OCI-LY7 (cell line): ENCODE data around the gene LZTR1. TPM values are rescaled to one million over a fixed set of nuclear protein-coding genes. Genes with fewer than 3 reads are reported as not detected.
A peak's percentile ranks its signal among the peaks of the same experiment; 100 is the strongest.

Experiments used
- BruUV-seq: library from RNA; stranded (reverse); fragments of 400-500 nt; replicated peaks from 2 replicates; lab custom pipeline; 2021; lab: Mats Ljungman, UMichigan
- CTCF ChIA-PET: fragments of 300-600 bp; sonication (Branson Sonifier 250); formaldehyde crosslinking; loops from one replicate; lab custom pipeline; 2022; ENCODE audit warnings: antibody characterized with exemption; ENCODE audit not compliant: unreplicated experiment; lab: Charles Lee
- POLR2A ChIA-PET: fragments of 300-600 bp; sonication (Branson Sonifier 250); formaldehyde crosslinking; loops from one replicate; lab custom pipeline; 2022; ENCODE audit warnings: antibody characterized with exemption; lab: Charles Lee
- DNase-seq: peaks from one replicate; pipeline ENCODE4 v3.0.0-alpha.2; 2015; ENCODE audit warnings: low spot score
- H2AFZ ChIP-seq: fragments of 200-600 bp; sonication (generic), shearing (Covaris generic); 2 replicates; pipeline ENCODE4 v1.6.1; 2014; ENCODE audit warnings: mild to moderate bottlenecking, antibody characterized with exemption, low read length, moderate library complexity
- H3K27ac ChIP-seq: fragments of 200-600 bp; sonication (generic); 2 replicates; pipeline ENCODE4 v1.5.1; 2014; ENCODE audit warnings: mixed run types, low read depth, mild to moderate bottlenecking, moderate library complexity, low read length, inconsistent platforms; ENCODE audit not compliant: poor library complexity, severe bottlenecking
- H3K36me3 ChIP-seq: fragments of 200-600 bp; sonication (generic); 2 replicates; pipeline ENCODE4 v1.6.1; 2014; ENCODE audit warnings: mild to moderate bottlenecking, antibody characterized with exemption, low read length, moderate library complexity, mixed read lengths; ENCODE audit not compliant: insufficient read depth
- H3K4me1 ChIP-seq: fragments of 200-600 bp; sonication (generic); 2 replicates; pipeline ENCODE4 v1.5.1; 2014; ENCODE audit warnings: mild to moderate bottlenecking, low read length; ENCODE audit not compliant: insufficient read depth, poor library complexity, severe bottlenecking
- H3K4me2 ChIP-seq: fragments of 200-600 bp; sonication (generic); 2 replicates; pipeline ENCODE4 v1.6.1; 2014; ENCODE audit warnings: mild to moderate bottlenecking, low read length
- H3K4me3 ChIP-seq: fragments of 200-600 bp; sonication (generic); 2 replicates; pipeline ENCODE4 v1.5.1; 2014; ENCODE audit warnings: mild to moderate bottlenecking, low read depth, low read length; ENCODE audit not compliant: poor library complexity, severe bottlenecking
- H3K79me2 ChIP-seq: fragments of 200-600 bp; sonication (generic); 2 replicates; pipeline ENCODE4 v1.6.1; 2016; ENCODE audit warnings: low read depth, mild to moderate bottlenecking, low read length, moderate library complexity, mixed read lengths; ENCODE audit not compliant: insufficient read depth
- H3K9me2 ChIP-seq: fragments of 200-600 bp; sonication (generic); 2 replicates; pipeline ENCODE4 v1.6.1; 2016; ENCODE audit warnings: mild to moderate bottlenecking, low read length, mixed read lengths; ENCODE audit not compliant: insufficient read depth
- H3K9me3 ChIP-seq: fragments of 200-600 bp; sonication (generic); 2 replicates; pipeline ENCODE4 v1.6.1; 2014; ENCODE audit warnings: mild to moderate bottlenecking, mixed run types, low read length, mixed read lengths
- H4K20me1 ChIP-seq: fragments of 200-600 bp; sonication (generic); 2 replicates; pipeline ENCODE4 v1.6.1; 2014; ENCODE audit warnings: mild to moderate bottlenecking, antibody characterized with exemption, low read length, moderate library complexity, mixed read lengths; ENCODE audit not compliant: insufficient read depth
- CTCF ChIP-seq: fragments of 200-600 bp; sonication (generic); conservative IDR thresholded peaks from 2 replicates; pipeline ENCODE4 v1.5.1; 2014; ENCODE audit warnings: mild to moderate bottlenecking, antibody characterized with exemption, low read length, moderate library complexity, mixed read lengths
- EZH2phosphoT487 ChIP-seq: fragments of 200-600 bp; sonication (generic); IDR thresholded peaks from 2 replicates; pipeline ENCODE4 v1.6.1; 2018; ENCODE audit warnings: low read depth, borderline replicate concordance, mild to moderate bottlenecking, mixed run types, antibody characterized with exemption, low read length, moderate library complexity, mixed read lengths
- intact Hi-C: fragments of 100-400 bp; cut with micrococcal nuclease; formaldehyde crosslinking; loops from one replicate; pipeline ENCODE4 v1.10.0; 2022; ENCODE audit not compliant: unreplicated experiment
- total RNA-seq, 2 experiments: library from RNA; depleted of rRNA in 1 of 2; stranded (reverse); fragments of >200 nt in 1 of 2; shearing (Covaris generic) in 1 of 2; gene quantifications; 2 replicates each; pipeline ENCODE4 v1.2.3, GENCODE V29; 2014 to 2022

The LZTR1 gene
- total RNA-seq, 2 experiments from 2014 or later: 46.8 to 61.8 TPM

DNA sequence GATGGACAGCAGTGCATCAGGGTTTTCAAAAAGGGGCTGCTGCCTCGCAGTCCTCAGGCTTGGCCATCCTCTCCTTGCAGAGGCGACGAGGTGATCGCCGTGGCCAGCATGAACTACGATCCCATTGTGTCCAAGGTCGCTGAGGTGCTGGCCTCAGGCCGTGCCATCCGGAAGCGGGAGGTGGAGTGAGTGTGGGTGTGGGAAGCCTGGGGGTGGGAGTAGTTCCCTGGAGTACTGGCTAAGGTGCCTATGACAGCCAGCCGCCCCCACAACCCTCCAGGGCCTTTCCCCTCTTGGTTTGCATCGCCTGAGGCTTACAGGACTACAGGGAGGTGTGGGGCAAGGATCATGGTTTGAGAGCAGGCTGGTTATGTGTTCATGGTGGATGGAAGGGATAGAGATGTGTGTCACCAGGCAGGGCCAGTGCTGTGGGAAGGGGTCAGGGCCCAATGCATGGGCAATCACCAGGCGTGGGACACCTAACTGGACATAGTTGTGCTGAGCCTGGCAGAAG is 2.1 kb upstream of the LZTR1 start:
- ChIA-PET CTCF (no interaction called here), POLR2A (interaction anchor here (0.6 kb wide), 1 partner anchor 94 kb away, joined by 4 read pairs; no protein-coding TSS in a partner anchor)
- Histone ChIP-seq H2AFZ (no peak overlapping the region), H3K4me2 (no peak overlapping the region), H3K9me2 (no peaks in the 10 kb centered on the region), H4K20me1 (no peaks in the 10 kb centered on the region), H3K4me3 (no peak overlapping the region), H3K79me2 (peaks cover 10% of the 10 kb centered on the region), H3K4me1 (peaks cover 19% of the 10 kb centered on the region), H3K9me3 (no peaks in the 10 kb centered on the region), H3K27ac (no peak overlapping the region), H3K36me3 (peaks cover 11% of the 10 kb centered on the region)
- no peak for DNase-seq
- BruUV-seq: no TSS peak
- intact Hi-C loops: loop anchor here (10.0 kb wide), 1 partner anchor 65 kb away; the partner anchor contains the start of gene CRKL
- TF ChIP-seq EZH2phosphoT487 (no peak), CTCF (no peak)

- POLR2A ChIA-PET: no interaction called here
- H3K4me1 ChIP-seq: peaks cover 19% of the 10 kb centered on the region
- peak overlapping the region; percentile 95; the same call in 1 of the 2 replicates for H3K4me2 ChIP-seq
- intact Hi-C loops: loop anchor here (10.0 kb wide), 1 partner anchor 66 kb away; the partner anchor contains the start of gene CRKL
- H2AFZ ChIP-seq: no peak overlapping the region
- H3K36me3 ChIP-seq: peaks cover 14% of the 10 kb centered on the region
- H3K27ac ChIP-seq: no peak overlapping the region
- H3K9me3 ChIP-seq: no peaks in the 10 kb centered on the region
- no peak for DNase-seq
- CTCF ChIA-PET: no interaction called here
- no TSS peak for BruUV-seq
- H4K20me1 ChIP-seq: no peaks in the 10 kb centered on the region
- no peak for TF ChIP-seq EZH2phosphoT487
- TF ChIP-seq CTCF: no peak
- H3K9me2 ChIP-seq: no peaks in the 10 kb centered on the region
- H3K4me3 ChIP-seq: no peak overlapping the region
- peaks cover 10% of the 10 kb centered on the region for H3K79me2 ChIP-seq
Measured at GRCh38 chr22:20980523-20980922, 1.6 kb upstream of the LZTR1 start.
